NCI-H1105 (cell line): ENCODE data around the gene SPCS1.
A peak's percentile ranks its signal among the peaks of the same experiment; 100 is the strongest.
"Not testable (repeated sequence)": the region's sequence is repeated elsewhere in the genome, so short reads cannot be mapped to it uniquely, and the experiment has no call there.

ENCODE experiments used
- DNase-seq: peaks from one replicate; lab custom pipeline; 2025; lab: John Stamatoyannopoulos, UW

SPCS1 gene

DNA sequence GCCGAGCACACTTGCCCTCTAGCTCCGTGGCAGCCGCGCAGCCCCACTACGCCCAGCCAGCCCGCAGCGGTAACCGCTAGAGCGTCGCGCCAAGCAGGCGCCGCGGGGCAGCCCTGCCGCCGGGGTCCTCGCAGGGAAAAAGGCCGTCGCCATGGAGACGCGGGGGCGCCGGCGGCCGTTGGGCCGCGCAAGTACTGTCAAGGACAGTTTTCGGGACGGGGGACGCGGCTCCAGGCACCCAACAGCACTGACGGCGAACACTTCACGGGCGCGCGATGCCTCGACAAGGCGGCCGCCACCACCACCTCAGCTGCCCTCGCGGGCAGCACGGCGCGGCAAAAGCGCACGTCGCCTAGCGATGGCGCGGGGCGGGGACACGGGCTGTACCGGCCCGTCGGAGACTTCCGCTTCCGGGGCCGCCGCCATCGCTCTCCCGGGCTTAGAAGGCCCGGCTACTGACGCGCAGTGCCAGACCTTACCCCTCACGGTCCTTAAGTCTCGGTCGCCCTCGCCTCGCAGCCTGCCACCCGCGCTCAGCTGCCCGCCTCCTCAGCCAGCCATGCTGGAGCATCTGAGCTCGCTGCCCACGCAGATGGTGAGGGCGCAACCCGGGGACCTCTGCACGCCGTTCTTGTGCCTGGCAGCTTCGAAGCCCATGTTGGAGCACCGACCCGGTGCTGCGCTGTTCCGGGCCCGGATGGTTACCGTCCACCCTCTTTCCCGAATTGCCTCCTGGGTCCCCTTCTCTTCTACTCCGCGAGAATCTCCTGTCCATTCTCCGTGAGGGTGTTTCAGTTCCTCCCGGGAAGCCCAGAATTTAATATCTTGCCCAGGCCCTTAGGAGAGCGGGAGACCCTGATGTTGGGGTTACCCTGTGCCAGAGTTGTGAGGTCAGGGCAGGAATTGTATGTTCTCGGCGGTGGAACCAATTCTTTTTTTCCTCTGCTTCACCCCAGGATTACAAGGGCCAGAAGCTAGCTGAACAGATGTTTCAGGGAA is at the start of gene SPCS1, which contains the start of gene GLT8D1:
Gene SPCS1 (plus strand): TSS at position 419 of the 999 bp plus-strand sequence. CDS start 141 bp downstream, at position 560.
Gene GLT8D1 (minus strand): TSS at position 104 of the 999 bp plus-strand sequence. CDS start 5,331 bp downstream, outside the sequence.
- peak; percentile 63 for DNase-seq

DNA sequence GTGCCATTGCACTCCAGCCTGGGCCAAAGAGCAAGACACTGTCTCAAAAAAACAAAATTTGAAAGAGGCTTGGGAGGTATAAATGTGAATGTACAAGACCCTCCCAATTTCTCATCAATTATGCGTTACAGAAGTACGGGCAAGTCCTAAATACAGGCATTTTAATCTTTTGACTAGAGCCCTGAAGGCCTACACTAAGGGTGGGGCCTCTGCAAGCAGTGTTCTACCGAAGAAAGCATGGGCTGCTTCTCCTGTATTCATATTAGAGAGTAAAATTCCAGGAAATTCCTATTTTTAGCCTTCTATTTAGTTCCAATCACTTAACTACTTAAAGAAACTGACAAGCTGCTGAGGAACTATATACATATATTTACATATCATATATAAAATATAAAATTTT is 45.9 kb upstream of the SPCS1 start:
- DNase-seq, result no peak

DNA sequence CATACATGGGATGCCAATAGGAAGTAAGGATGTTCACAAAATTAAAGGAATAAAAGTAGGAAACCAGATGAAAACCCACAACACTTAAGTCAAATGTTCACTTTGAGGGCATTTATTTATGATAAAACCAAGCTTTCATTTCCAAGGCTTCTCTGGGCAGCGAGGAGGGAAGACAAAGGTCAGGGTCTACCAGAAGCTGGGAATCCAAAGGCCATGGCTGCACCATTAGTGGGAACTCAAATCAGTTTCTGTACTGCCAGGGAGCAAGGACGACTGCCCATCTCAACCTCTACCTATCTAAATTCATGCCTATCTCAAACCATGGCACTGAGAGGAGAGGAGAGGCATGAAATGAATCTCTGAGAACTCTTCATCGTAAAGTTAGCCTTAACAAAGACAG is 42.8 kb upstream of the SPCS1 start:
- no peak for DNase-seq

DNA sequence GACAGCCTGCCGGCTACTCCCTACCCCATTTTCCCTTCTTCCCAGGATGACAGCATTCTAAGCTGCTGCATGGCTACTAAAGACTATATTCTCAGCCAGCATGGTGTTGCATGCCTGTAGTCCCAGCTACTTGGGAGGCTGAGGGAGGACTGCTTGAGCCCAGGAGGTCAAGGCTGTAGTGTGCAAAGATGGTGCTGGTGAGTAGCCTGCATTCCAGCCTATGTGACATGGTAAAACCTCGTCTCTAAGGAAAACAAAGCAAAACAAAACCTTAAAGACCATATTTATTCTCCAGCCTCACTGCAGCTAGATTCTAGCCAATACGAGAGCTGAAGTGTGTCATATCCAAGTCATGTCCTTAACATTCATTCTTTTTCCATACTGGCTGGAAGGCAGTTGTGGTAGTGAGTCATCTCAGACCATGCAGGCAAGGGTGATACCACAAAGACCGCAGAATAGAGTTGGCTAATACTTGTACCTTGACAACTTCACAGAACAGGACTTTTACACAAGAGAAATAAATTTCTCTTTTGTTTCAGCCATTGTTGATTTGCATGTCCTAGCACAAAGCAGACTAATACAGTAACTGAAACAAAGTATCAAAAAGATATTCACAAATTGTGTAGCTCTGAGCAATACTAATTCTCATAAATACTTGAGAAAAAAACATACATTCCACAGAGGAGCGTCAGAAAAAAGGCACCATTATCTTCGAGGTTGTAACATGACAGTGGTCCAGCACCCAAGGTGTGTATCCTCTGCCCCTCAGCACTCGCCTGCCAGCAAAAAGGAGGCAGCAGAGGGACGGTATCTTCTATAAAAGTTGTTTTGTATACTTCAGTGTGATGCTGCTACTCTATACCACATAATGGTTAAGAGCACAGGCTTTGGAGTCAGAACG is 35.0 kb upstream of the SPCS1 start:
- DNase-seq, result no peak

DNA sequence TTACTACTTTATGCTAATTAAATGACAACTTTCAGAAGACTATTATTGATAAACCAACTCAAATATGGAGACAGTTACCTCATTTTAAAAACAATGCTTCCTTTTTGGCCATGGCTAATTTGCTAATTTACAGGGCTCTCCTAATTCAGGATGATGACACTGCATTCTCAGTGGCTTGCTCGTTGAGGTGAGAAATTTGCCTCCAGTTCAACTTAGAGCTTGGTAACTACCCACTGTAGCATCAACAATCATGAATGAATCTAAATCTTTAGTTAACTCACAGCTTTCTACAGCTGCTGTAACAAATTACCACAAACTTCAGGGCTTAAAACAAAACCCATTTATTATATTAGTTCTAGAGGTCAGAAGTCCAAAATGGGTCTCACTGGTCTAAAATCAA is 34.2 kb upstream of the SPCS1 start:
- no peak for DNase-seq

DNA sequence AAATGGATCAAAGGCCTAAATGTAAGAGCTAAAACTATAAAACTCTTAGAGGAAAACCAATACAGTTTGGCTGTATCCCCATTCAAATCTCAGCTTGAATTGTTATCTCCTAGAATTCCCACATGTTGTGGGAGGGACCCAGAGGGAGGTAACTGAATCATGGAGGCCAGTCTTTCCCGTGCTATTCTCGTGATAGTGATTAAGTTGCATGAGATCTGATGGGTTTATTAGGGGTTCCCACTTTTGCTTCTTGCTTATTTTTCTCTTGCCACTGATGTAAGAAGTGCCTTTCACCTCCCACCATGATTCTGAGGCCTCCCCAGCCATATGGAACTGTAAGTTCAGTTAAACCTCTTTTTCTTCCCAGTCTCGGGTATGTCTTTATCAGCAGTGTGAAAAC is 29.7 kb upstream of the SPCS1 start:
- not testable (repeated sequence) for DNase-seq

DNA sequence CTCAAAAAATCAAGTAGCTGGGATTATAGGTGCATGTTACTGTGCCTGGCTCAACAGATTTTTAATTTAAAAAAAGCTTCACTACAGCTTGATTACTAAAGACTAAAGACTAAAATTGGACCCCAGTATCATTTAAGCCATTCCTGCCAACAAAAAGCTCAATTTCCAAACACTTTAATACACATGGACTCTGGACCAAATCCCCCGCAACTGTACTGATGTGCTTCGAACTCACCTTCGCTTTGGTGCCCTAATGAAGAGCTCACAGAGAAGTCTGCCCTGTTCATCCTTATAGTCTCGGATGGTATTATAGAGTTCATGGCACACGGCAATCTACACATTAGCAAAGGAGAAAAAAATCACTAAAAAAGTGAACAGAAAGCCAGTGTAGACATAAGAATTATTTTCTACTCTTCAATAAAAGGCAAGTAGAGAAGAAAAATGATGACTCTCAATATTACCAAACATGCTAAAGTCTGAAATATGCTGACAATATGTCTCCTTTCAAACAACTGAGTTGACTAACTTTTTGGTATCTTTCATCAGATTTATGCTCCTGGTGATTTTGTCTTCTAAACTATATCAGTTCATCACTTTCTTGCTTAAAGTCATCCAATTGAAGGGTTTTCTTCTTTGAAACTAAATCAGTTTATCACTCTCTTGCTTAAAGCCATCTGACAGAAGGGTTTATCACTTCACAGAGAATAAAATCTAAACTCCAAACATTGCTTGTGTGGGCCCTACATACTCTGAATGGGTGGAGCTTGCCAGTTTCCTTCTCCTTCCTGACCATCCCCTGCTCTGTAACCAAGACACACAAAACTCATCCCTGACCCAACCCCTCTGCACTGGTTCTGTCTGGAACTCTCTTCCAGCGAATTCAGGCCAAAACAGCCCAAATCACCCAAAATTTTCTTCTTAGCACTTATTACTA is 27.4 kb upstream of the SPCS1 start:
- DNase-seq, result no peak

DNA sequence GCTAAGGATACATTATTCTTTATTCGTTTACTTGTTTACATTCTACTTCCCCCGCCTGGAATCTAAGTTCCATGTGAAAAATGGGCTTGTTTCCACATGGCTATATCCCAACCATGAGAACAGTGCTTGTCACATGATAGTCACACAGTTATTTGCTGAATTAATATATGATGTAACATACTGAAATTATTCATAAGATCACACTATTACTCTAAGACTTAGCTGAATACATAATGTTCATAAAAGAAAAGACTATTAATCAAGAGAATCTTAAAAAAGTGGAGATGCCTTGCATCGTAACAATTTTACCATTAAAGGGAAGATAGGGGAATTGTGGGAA is 26.7 kb upstream of the SPCS1 start:
- DNase-seq, result no peak

DNA sequence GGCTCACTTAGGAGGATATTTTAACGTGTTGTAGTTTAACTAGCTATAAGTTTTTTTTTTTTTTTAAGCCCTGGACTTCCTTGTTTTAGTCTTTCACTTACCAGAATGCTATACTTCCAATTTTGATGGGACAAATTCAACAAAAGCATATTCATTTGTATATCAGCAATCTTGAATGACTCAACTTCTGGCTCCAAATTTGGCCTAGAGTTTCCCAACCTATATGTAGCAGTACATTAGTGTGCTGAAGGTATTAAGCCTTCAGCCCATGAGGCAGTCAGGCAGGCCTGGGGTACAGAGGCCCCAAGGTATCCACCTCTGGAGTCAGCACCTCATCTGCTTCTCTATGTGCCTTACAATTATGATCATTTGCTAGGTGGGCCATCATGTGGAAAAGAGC is 26.1 kb upstream of the SPCS1 start:
- DNase-seq, result no peak

DNA sequence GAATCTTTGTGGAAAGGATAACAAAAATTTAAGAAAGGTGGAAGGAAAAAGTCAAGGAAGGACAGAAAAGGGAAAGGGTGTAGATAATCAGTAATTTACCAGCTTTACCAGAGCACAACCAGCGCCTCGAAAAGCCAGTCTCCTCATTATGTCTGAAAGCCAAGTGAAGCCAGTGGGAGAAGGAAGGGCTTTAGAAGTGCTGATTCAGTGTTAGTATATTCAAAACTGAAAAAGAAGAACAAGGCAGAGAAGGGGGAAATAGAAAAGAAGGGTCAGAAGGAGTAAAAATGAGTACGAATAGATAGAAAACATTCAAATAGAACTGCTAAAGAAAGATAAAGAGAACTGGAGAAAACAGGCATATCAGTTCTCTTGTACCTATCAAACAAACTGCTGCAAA is 24.3 kb upstream of the SPCS1 start:
- no peak for DNase-seq

DNA sequence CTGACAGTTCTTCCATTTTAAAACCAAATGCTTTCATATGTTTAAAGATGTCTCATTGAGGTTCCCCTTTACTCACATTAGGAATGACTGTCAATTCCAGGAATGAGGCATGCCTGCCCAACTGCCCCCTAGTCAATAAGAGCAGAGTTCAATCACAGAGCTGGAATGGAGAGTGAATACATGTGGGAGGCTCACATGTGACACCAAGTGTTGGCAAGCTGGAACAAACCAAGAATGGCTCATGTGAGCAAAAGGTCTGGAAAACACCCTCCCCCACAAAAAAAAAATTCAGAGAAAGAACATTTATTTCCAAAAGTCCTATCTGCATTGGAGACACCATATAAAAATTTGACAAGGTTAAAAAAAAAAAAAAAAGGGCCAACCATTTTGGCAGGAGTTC is 23.9 kb upstream of the SPCS1 start:
- no peak for DNase-seq

DNA sequence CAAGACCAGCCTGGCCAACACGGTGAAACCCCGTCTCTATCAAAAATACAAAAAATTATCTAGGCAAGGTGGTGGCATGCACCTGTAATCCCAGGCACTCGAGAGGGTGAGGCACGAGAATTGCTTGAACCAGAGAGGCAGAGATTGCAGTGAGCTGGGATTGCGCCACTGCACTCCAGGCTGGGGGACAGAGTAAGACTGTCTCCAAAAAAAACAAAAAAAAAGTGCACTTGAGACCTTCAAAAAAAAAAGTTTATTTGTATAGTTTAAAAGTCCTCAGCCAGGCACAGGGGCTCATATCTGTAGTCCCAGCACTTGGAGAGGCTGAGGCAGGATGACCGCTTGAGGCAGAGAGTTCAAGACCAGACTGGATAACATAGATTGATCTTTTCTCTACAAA is 22.3 kb upstream of the SPCS1 start:
- no peak for DNase-seq

DNA sequence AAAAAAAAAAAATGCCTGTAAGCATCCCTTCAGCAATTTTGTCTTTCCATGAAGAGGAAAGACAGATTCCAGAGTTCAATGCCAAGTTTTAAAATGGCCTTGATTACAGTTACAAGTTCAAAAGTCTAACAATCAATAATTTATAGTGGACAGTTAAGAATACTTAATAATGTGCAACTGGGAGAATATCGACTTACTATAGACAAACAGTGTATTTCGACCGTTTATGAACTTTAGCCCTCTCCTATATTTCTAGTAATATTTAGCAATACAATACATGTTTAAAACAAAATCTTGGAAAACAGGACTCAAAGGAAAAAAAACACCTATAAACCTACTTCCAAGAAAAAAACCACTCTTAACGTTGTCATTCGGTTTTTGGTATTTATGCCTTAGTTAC is 21.7 kb upstream of the SPCS1 start:
- no peak for DNase-seq

DNA sequence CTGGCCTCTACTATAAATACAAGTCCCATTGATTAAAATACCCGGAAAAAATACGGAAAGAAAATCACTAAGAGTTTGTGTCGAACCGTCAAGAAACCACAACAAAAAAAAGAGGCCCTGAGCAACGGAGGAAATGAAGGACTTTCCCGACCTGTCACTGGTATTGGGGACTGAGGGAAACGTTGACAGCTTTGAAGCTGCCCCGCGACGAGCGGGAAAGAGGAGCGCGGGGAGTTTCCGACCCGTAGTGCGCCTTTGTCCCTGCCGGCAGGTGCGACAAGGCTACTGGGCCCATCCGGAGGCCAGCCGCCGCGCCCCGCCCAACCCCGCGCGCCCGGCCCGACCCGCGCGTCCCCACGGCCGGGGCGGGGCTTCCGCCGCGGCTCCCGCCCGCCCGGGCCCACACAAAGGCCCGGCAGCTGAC is 20.6 kb upstream of the SPCS1 start:
- DNase-seq, result peak; percentile 61

DNA sequence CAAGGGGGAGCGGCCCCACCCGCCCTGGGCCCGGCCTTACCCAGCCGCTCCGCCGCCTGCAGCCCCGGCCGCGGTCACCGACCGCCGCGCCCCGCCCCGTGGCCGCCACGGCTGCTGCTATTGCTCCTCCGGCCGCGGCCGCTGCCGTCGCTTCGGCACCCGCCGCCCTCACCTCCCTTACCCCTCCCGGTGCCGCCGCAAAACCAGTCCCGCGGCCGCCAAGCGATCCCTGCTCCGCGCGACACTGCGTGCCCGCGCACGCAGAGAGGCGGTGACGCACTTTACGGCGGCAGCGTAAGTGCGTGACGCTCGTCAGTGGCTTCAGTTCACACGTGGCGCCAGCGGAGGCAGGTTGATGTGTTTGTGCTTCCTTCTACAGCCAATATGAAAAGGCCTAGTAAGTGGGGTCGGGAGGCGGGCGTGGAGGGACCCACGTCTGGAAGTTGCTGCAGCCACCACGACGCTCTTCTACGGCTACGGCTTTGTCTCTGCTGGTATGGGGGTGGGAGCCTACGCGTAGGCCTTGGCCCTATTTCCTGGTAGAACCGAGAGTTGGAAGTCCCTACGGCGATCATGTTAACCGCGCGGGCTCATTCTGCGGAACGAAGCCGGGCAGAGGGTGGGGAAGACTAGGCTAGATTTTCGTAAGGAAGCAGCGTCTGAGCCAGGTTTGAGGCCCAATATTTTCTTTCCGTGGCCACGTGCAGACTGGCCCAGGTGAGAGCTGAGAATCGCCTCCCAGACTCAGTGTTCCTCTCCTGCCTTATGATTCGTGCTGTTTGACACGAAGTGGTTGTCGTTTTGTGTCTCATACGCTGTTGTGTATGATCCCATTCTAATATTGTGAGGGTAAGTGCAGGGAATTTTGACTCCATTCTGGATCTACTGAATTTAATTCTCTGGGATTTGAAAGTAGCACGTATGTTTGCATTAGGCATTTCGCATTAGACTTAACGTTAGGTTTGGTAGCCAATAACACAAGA is 19.9 kb upstream of the SPCS1 start, which contains the start of the genes GNL3 and PBRM1:
Gene GNL3 (plus strand): TSS at position 324 of the 983 bp plus-strand sequence. CDS start 61 bp downstream, at position 385.
Gene PBRM1 (minus strand): TSS at position 205 of the 983 bp plus-strand sequence.
- peak; percentile 78 for DNase-seq

DNA sequence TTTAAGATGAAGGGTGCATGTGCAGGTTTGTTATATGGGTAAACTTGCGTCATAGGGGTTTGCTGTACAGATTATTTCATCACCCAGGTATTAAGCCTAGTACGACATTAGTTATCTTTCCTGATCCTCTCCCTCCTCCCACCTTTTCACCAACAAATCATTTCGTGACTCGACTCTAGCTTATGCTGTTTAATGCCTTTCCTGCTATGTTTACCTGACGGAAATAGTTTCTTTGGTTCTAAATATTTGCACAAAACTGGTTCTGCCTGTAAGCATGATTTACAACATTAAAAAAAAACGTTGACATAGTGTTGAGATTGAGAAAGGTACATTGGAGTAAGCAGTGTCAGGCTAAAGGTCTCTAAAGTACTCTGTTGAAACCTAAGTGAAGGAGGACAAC is 17.6 kb upstream of the SPCS1 start:
- no peak for DNase-seq

DNA sequence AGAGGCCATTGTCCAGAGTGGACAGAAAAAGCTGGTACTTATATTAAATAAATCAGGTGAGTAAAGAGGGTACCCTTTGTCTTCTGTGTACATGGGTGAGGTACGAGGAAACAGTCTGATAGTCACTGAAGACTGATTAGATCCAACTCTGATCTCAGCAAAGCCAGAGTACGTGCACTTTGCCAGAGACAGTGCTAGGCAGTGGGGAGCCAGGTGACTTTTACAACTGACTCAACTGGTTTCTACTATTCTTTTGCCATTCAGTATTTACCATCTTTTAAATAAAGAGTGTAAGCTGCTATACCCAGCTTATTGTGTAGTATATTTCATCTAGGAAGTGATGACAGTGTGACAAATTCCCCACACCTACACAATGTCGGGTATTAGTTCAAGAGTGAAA is 16.8 kb upstream of the SPCS1 start:
- DNase-seq, result no peak

DNA sequence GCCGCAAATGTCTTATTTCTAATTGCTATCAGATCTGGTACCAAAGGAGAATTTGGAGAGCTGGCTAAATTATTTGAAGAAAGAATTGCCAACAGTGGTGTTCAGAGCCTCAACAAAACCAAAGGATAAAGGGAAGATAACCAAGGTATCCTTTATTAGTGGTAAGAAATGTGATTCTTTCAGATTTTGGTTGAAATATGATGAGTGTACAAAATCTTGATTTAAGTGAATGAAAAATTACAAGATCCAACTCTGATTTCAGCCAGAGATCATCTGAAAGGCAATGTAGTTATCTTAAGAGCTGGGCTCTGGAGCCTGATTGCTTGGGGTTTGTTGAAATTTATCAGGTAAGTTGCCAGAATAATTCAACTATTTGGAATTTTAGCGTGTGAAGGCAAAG is 15.3 kb upstream of the SPCS1 start:
- no peak for DNase-seq

DNA sequence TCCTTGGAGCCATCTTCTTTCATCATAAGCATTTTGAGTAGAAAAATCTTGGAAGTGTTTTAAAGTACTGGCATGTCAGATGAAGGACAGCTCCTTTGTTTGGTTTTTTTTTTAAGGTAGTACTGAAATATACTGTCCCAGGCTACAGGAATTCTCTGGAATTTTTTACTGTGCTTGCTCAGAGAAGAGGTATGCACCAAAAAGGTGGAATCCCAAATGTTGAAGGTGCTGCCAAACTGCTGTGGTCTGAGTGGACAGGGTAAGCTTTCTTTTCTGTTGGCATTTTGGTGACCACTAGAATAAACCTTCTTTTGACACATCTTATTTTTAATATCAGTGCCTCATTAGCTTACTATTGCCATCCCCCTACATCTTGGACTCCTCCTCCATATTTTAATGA is 12.8 kb upstream of the SPCS1 start:
- no peak for DNase-seq

DNA sequence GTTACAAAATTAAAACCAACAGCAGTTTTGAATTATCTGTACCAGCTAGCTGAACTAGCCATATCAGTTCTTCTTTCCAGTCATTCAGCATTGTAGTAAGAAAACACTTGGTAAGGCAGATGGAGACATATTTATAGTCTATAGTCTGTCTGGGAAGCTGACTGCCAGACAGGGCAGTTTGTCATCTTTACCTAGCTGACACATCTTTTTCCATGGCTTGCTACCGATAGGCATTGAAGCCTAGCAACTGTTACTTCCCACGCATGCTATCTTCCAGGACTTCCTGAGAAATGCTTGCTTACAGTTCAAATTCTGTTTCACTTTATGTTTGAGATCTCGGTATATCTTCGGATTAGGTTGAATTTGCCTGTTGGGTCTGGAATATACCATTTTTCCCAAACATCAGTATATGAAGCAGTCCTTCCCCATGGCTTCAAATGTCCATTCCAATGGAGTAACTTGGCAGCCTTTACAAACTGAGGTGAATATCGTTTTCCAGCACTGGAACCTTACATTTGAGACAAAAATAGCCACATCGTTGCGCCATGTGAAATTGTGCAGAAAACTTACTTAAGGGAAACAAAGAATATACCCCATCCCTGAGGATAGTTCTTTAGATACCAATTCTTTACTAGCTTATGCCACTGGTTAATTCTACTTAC is 11.2 kb upstream of the SPCS1 start:
- no peak for DNase-seq
